OCI-LY7 (cell line): ENCODE data around the gene TLCD2. TPM values are rescaled to one million over a fixed set of nuclear protein-coding genes. Genes with fewer than 3 reads are reported as not detected.
"Not testable (repeated sequence)": the region's sequence is repeated elsewhere in the genome, so short reads cannot be mapped to it uniquely, and the experiment has no call there.

ENCODE experiments used
- BruUV-seq: library from RNA; stranded (reverse); fragments of 400-500 nt; replicated peaks from 2 replicates; lab custom pipeline; 2021; lab: Mats Ljungman, UMichigan
- CTCF ChIA-PET: fragments of 300-600 bp; sonication (Branson Sonifier 250); formaldehyde crosslinking; loops from one replicate; lab custom pipeline; 2022; ENCODE audit warnings: antibody characterized with exemption; ENCODE audit not compliant: unreplicated experiment; lab: Charles Lee
- POLR2A ChIA-PET: fragments of 300-600 bp; sonication (Branson Sonifier 250); formaldehyde crosslinking; loops from one replicate; lab custom pipeline; 2022; ENCODE audit warnings: antibody characterized with exemption; lab: Charles Lee
- DNase-seq: peaks from one replicate; pipeline ENCODE4 v3.0.0-alpha.2; 2015; ENCODE audit warnings: low spot score
- H2AFZ ChIP-seq: fragments of 200-600 bp; sonication (generic), shearing (Covaris generic); 2 replicates; pipeline ENCODE4 v1.6.1; 2014; ENCODE audit warnings: mild to moderate bottlenecking, antibody characterized with exemption, low read length, moderate library complexity
- H3K27ac ChIP-seq: fragments of 200-600 bp; sonication (generic); 2 replicates; pipeline ENCODE4 v1.5.1; 2014; ENCODE audit warnings: mixed run types, low read depth, mild to moderate bottlenecking, moderate library complexity, low read length, inconsistent platforms; ENCODE audit not compliant: poor library complexity, severe bottlenecking
- H3K36me3 ChIP-seq: fragments of 200-600 bp; sonication (generic); 2 replicates; pipeline ENCODE4 v1.6.1; 2014; ENCODE audit warnings: mild to moderate bottlenecking, antibody characterized with exemption, low read length, moderate library complexity, mixed read lengths; ENCODE audit not compliant: insufficient read depth
- H3K4me1 ChIP-seq: fragments of 200-600 bp; sonication (generic); 2 replicates; pipeline ENCODE4 v1.5.1; 2014; ENCODE audit warnings: mild to moderate bottlenecking, low read length; ENCODE audit not compliant: insufficient read depth, poor library complexity, severe bottlenecking
- H3K4me2 ChIP-seq: fragments of 200-600 bp; sonication (generic); 2 replicates; pipeline ENCODE4 v1.6.1; 2014; ENCODE audit warnings: mild to moderate bottlenecking, low read length
- H3K4me3 ChIP-seq: fragments of 200-600 bp; sonication (generic); 2 replicates; pipeline ENCODE4 v1.5.1; 2014; ENCODE audit warnings: mild to moderate bottlenecking, low read depth, low read length; ENCODE audit not compliant: poor library complexity, severe bottlenecking
- H3K79me2 ChIP-seq: fragments of 200-600 bp; sonication (generic); 2 replicates; pipeline ENCODE4 v1.6.1; 2016; ENCODE audit warnings: low read depth, mild to moderate bottlenecking, low read length, moderate library complexity, mixed read lengths; ENCODE audit not compliant: insufficient read depth
- H3K9me2 ChIP-seq: fragments of 200-600 bp; sonication (generic); 2 replicates; pipeline ENCODE4 v1.6.1; 2016; ENCODE audit warnings: mild to moderate bottlenecking, low read length, mixed read lengths; ENCODE audit not compliant: insufficient read depth
- H3K9me3 ChIP-seq: fragments of 200-600 bp; sonication (generic); 2 replicates; pipeline ENCODE4 v1.6.1; 2014; ENCODE audit warnings: mild to moderate bottlenecking, mixed run types, low read length, mixed read lengths
- H4K20me1 ChIP-seq: fragments of 200-600 bp; sonication (generic); 2 replicates; pipeline ENCODE4 v1.6.1; 2014; ENCODE audit warnings: mild to moderate bottlenecking, antibody characterized with exemption, low read length, moderate library complexity, mixed read lengths; ENCODE audit not compliant: insufficient read depth
- CTCF ChIP-seq: fragments of 200-600 bp; sonication (generic); conservative IDR thresholded peaks from 2 replicates; pipeline ENCODE4 v1.5.1; 2014; ENCODE audit warnings: mild to moderate bottlenecking, antibody characterized with exemption, low read length, moderate library complexity, mixed read lengths
- EZH2phosphoT487 ChIP-seq: fragments of 200-600 bp; sonication (generic); IDR thresholded peaks from 2 replicates; pipeline ENCODE4 v1.6.1; 2018; ENCODE audit warnings: low read depth, borderline replicate concordance, mild to moderate bottlenecking, mixed run types, antibody characterized with exemption, low read length, moderate library complexity, mixed read lengths
- intact Hi-C: fragments of 100-400 bp; cut with micrococcal nuclease; formaldehyde crosslinking; loops from one replicate; pipeline ENCODE4 v1.10.0; 2022; ENCODE audit not compliant: unreplicated experiment
- total RNA-seq, 2 experiments: library from RNA; depleted of rRNA in 1 of 2; stranded (reverse); fragments of >200 nt in 1 of 2; shearing (Covaris generic) in 1 of 2; gene quantifications; 2 replicates each; pipeline ENCODE4 v1.2.3, GENCODE V29; 2014 to 2022

TLCD2 gene
- total RNA-seq, 2 experiments from 2014 or later: not detected

GRCh38 chr17:1661045-1661444, 49.1 kb downstream of the TLCD2 start:
- Histone ChIP-seq H3K4me3 (no peak overlapping the region), H3K4me2 (no peak overlapping the region), H2AFZ (no peak overlapping the region), H3K9me2 (no peaks in the 10 kb centered on the region), H3K27ac (no peak overlapping the region), H3K36me3 (peaks cover 99% of the 10 kb centered on the region), H4K20me1 (no peaks in the 10 kb centered on the region), H3K79me2 (peaks cover 5% of the 10 kb centered on the region; the same call in 1 of the 2 replicates), H3K9me3 (no peaks in the 10 kb centered on the region), H3K4me1 (no peaks in the 10 kb centered on the region)
- TF ChIP-seq EZH2phosphoT487: no peak
- TF ChIP-seq CTCF: no peak
- ChIA-PET CTCF (no interaction called here), POLR2A (no interaction called here)
- intact Hi-C loops: no loop called here
- DNase-seq: no peak
- BruUV-seq: TSS peak; percentile 93

GRCh38 chr17:1658100-1658499, 52.1 kb downstream of the TLCD2 start:
- no peak for TF ChIP-seq EZH2phosphoT487
- TF ChIP-seq CTCF: no peak
- CTCF ChIA-PET: no interaction called here
- Histone ChIP-seq H3K4me2 (no peak overlapping the region), H3K9me3 (no peaks in the 10 kb centered on the region), H3K4me1 (no peaks in the 10 kb centered on the region), H3K9me2 (no peaks in the 10 kb centered on the region), H3K4me3 (no peak overlapping the region), H3K27ac (no peak overlapping the region), H4K20me1 (no peaks in the 10 kb centered on the region), H2AFZ (no peak overlapping the region), H3K79me2 (peaks cover 3% of the 10 kb centered on the region; the same call in 1 of the 2 replicates), H3K36me3 (peaks cover 97% of the 10 kb centered on the region)
- intact Hi-C loops: no loop called here
- no TSS peak for BruUV-seq
- DNase-seq: no peak
- POLR2A ChIA-PET: no interaction called here

- H3K4me2 ChIP-seq: no peak overlapping the region
- no peak overlapping the region for H2AFZ ChIP-seq
- POLR2A ChIA-PET: no interaction called here
- DNase-seq: no peak
- intact Hi-C loops: no loop called here
- no peak overlapping the region for H3K4me3 ChIP-seq
- H3K36me3 ChIP-seq: peaks cover 88% of the 10 kb centered on the region
- no peaks in the 10 kb centered on the region for H3K9me3 ChIP-seq
- CTCF ChIA-PET: interaction anchor here (0.5 kb wide), 1 partner anchor 59 kb away, joined by 4 read pairs; no protein-coding TSS in a partner anchor
- TF ChIP-seq CTCF (no peak), EZH2phosphoT487 (no peak)
- H3K9me2 ChIP-seq: no peaks in the 10 kb centered on the region
- H4K20me1 ChIP-seq: peaks cover 4% of the 10 kb centered on the region; the same call in 1 of the 2 replicates
- H3K79me2 ChIP-seq: no peaks in the 10 kb centered on the region
- BruUV-seq: no TSS peak
- no peak overlapping the region for H3K27ac ChIP-seq
- peaks cover 14% of the 10 kb centered on the region for H3K4me1 ChIP-seq
Measured at GRCh38 chr17:1653735-1654134, 56.4 kb downstream of the TLCD2 start.

GRCh38 chr17:1652794-1653193, 57.4 kb downstream of the TLCD2 start:
- CTCF ChIA-PET, intact Hi-C loops, H3K79me2 ChIP-seq, H3K9me3 ChIP-seq, H4K20me1 ChIP-seq, H2AFZ ChIP-seq, DNase-seq, H3K9me2 ChIP-seq, POLR2A ChIA-PET, H3K27ac ChIP-seq, H3K4me2 ChIP-seq, BruUV-seq, H3K4me3 ChIP-seq: not testable (repeated sequence)
- H3K36me3 ChIP-seq: peaks cover 85% of the 10 kb centered on the region
- peaks cover 23% of the 10 kb centered on the region for H3K4me1 ChIP-seq
